ENCODE measurements around the gene MEIOSIN. TPM values are rescaled to one million over a fixed set of nuclear protein-coding genes. Genes with fewer than 3 reads are reported as not detected.

Gene MEIOSIN
- total RNA-seq, 4 donors from 2014 or later, result not detected

DNA sequence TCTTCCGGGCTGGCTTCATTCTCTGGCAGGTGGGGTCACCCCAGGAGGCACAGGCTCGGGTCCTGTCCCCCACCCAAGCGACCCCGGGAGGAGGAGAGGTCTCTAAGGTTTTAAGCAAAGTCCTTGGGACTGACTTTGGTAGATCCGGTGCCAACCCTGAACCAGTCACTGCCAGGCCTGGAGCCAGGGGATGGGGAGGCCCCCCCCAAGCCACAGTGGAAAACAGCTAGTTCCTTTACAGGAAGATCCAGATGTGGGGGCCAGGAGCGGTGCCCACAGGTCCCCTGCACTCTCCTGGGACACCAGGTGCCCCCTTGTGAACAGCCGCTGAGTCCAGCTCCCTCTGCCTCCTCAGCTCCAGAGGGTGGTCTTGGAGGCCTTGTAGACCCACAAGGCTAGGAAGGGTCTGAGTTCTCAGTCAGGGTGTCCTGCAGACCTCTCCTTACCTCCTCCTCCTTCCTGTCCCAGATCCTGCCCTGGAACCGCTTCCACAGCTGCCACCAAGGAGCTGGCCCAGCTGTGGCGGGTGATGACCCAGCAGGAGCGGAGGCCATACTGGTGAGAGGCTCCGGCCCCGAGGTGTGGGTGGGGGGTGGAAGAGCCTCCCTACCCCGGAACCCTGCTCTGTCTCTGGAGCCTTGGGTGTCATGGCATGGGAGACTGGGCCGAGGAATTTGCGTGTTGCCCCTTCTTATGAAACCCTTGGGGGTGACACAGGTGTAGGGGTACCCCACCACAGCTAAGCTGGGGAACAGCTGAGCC lies 29.8 kb downstream of the MEIOSIN start:
- Histone ChIP-seq H3K27ac (no peak overlapping the region), H3K9me3 (no peaks in the 10 kb centered on the region), H3K4me3 (no peak overlapping the region), H3K27me3 (no peaks in the 10 kb centered on the region), H3K36me3 (no peaks in the 10 kb centered on the region), H3K4me1 (peaks cover 0 to 36% (median 5%) of the 10 kb centered on the region in 4 donors)
- DNase-seq, result no peak
- no peak for TF ChIP-seq CTCF (IDR thresholded peaks at IDR 0.05)
- TF ChIP-seq POLR2A (IDR thresholded peaks at IDR 0.05), result no peak

- Histone ChIP-seq H3K27ac (no peak overlapping the region), H3K4me3 (no peak overlapping the region), H3K9me3 (no peaks in the 10 kb centered on the region), H3K27me3 (no peaks in the 10 kb centered on the region), H3K36me3 (no peaks in the 10 kb centered on the region), H3K4me1 (peaks cover 0 to 36% (median 7%) of the 10 kb centered on the region in 4 donors)
- no peak for TF ChIP-seq CTCF (IDR thresholded peaks at IDR 0.05)
- no peak for TF ChIP-seq POLR2A (IDR thresholded peaks at IDR 0.05)
- DNase-seq, result no peak
Measured at GRCh38 chr19:45763691-45764294, 30.6 kb downstream of the MEIOSIN start.

- DNase-seq, result no peak
Measured at GRCh38 chr19:45764475-45764874, 31.2 kb downstream of the MEIOSIN start.

GRCh38 chr19:45764945-45765701 lies 31.9 kb downstream of the MEIOSIN start:
- DNase-seq, result no peak
- no peak for TF ChIP-seq POLR2A (IDR thresholded peaks at IDR 0.05)
- TF ChIP-seq CTCF (IDR thresholded peaks at IDR 0.05), result no peak
- no peaks in the 10 kb centered on the region for H3K36me3 ChIP-seq
- H3K27ac ChIP-seq, result peak overlapping the region in 1 of 4 donors; percentile 49
- H3K27me3 ChIP-seq, result no peaks in the 10 kb centered on the region
- no peak overlapping the region for H3K4me3 ChIP-seq
- peaks cover 0 to 36% (median 7%) of the 10 kb centered on the region in 4 donors for H3K4me1 ChIP-seq
- H3K9me3 ChIP-seq, result no peaks in the 10 kb centered on the region

More at GRCh38 chr19:45764475-45764874, 31.2 kb downstream of the MEIOSIN start:
- Histone ChIP-seq H3K27ac (peak overlapping the region in 1 of 4 donors; percentile 49), H3K4me1 (peaks cover 0 to 36% (median 7%) of the 10 kb centered on the region in 4 donors), H3K4me3 (no peak overlapping the region), H3K27me3 (no peaks in the 10 kb centered on the region), H3K36me3 (no peaks in the 10 kb centered on the region), H3K9me3 (no peaks in the 10 kb centered on the region)
- no peak for TF ChIP-seq POLR2A (IDR thresholded peaks at IDR 0.05)
- TF ChIP-seq CTCF (IDR thresholded peaks at IDR 0.05), result no peak

DNA sequence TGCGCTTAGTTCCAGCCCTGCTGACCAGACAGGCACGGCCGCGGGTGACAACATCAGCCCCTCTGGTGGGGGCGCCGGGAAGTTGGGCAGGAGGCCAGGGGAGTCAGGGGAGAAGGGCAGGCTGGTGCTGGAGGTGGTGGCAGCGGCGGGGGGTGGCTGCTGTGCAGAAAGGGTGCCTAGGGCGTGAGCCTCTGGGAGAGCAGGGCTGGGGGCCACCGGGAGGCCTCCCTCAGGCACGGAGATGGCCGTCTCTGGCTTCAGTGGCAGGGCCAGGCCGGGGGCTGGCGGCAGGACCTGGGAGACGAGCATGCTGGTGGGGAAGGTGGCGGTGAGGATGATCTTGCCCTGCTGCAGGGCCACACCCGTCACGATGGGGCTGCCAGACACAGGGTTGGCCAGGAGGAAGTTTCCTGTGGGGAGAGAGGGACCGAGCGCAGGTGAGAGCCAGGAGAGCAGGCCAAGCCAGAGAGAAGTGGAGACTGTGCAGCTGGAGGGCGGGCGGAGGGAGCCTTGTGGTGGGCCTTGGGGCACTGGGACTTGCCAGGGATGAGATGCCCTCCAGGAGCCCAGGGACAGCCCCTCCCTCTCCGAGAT lies 32.6 kb downstream of the MEIOSIN start:
- Histone ChIP-seq H3K27me3 (no peaks in the 10 kb centered on the region), H3K9me3 (no peaks in the 10 kb centered on the region), H3K27ac (peak overlapping the region in 1 of 4 donors; percentile 49), H3K4me1 (peaks cover 0 to 37% (median 10%) of the 10 kb centered on the region in 4 donors), H3K4me3 (peak overlapping the region in 1 of 4 donors; percentile 89), H3K36me3 (no peaks in the 10 kb centered on the region)
- no peak for TF ChIP-seq POLR2A (IDR thresholded peaks at IDR 0.05)
- no peak for TF ChIP-seq CTCF (IDR thresholded peaks at IDR 0.05)
- DNase-seq, result no peak

All from Peyer's patch (tissue), 4 donors.